Neural cell (in vitro differentiated cells): Measurements from ENCODE around the gene ARHGEF38.

Source experiments
- EP300 ChIP-seq: fragments of 450-650 bp; conservative IDR thresholded peaks from 2 replicates; pipeline ENCODE4 v1.6.1; 2014; ENCODE audit warnings: antibody characterized with exemption, mild to moderate bottlenecking, moderate library complexity; ENCODE audit not compliant: poor library complexity, severe bottlenecking
- TAF1 ChIP-seq: IDR thresholded peaks from 2 replicates; pipeline ENCODE4 v1.6.1; 2012; ENCODE audit warnings: low read depth
- TF ChIP-seq, protein P1 (sequence below): IDR thresholded peaks from 2 replicates; pipeline ENCODE4 v1.6.1; 2012; ENCODE audit warnings: borderline replicate concordance

- TF ChIP-seq EP300 (no peak), TAF1 (no peak)
- TF ChIP-seq, protein P1, sequence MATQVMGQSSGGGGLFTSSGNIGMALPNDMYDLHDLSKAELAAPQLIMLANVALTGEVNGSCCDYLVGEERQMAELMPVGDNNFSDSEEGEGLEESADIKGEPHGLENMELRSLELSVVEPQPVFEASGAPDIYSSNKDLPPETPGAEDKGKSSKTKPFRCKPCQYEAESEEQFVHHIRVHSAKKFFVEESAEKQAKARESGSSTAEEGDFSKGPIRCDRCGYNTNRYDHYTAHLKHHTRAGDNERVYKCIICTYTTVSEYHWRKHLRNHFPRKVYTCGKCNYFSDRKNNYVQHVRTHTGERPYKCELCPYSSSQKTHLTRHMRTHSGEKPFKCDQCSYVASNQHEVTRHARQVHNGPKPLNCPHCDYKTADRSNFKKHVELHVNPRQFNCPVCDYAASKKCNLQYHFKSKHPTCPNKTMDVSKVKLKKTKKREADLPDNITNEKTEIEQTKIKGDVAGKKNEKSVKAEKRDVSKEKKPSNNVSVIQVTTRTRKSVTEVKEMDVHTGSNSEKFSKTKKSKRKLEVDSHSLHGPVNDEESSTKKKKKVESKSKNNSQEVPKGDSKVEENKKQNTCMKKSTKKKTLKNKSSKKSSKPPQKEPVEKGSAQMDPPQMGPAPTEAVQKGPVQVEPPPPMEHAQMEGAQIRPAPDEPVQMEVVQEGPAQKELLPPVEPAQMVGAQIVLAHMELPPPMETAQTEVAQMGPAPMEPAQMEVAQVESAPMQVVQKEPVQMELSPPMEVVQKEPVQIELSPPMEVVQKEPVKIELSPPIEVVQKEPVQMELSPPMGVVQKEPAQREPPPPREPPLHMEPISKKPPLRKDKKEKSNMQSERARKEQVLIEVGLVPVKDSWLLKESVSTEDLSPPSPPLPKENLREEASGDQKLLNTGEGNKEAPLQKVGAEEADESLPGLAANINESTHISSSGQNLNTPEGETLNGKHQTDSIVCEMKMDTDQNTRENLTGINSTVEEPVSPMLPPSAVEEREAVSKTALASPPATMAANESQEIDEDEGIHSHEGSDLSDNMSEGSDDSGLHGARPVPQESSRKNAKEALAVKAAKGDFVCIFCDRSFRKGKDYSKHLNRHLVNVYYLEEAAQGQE, result no peak
These were observed 42.2 kb upstream of the ARHGEF38 start for GRCh38 chr4:105510245-105510644.
